ENCODE data around the gene PRKCA.
"Not testable (repeated sequence)": the region's sequence is repeated elsewhere in the genome, so short reads cannot be mapped to it uniquely, and the experiment has no call there.

The PRKCA gene

GRCh38 chr17:66437476-66438026, 135.1 kb downstream of the PRKCA start:
- DNase-seq (ENCODE audit: low read depth, low spot score): no peak

- DNase-seq (ENCODE audit: low read depth, low spot score): no peak
Measured at GRCh38 chr17:66438101-66438500, 135.7 kb downstream of the PRKCA start.

- DNase-seq (ENCODE audit: low read depth, low spot score): no peak
Measured at GRCh38 chr17:66441101-66441661, 138.8 kb downstream of the PRKCA start.

GRCh38 chr17:66443166-66443565, 140.8 kb downstream of the PRKCA start:
- DNase-seq (ENCODE audit: low read depth, low spot score): no peak

GRCh38 chr17:66443606-66444005, 141.2 kb downstream of the PRKCA start:
- no peak for DNase-seq (ENCODE audit: low read depth, low spot score)

DNA sequence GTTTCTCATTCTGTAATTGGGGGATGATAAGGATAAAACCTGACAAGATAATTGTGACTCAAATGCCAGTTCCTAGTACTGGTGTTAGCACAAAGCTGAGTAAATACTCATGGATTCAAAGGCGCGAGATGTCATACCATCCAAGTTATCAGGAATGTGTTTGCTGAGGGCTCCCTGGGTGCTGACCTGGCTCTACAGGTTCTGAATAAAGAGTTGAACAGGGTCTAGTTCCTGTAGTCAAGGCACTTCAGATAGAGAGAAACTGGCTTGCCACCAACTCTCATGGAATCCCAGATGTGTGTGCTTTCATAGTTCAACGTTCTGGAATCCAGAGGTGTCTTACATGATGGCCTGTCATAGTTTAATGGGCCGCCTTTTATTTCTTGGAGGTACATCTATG, 141.6 kb downstream of the PRKCA start:
- no peak for DNase-seq (ENCODE audit: low read depth, low spot score)

GRCh38 chr17:66445229-66445628, 142.8 kb downstream of the PRKCA start:
- DNase-seq (ENCODE audit: low read depth, low spot score): no peak

- DNase-seq (ENCODE audit: low read depth, low spot score): no peak
Measured at GRCh38 chr17:66446419-66446818, 144.0 kb downstream of the PRKCA start.

DNA sequence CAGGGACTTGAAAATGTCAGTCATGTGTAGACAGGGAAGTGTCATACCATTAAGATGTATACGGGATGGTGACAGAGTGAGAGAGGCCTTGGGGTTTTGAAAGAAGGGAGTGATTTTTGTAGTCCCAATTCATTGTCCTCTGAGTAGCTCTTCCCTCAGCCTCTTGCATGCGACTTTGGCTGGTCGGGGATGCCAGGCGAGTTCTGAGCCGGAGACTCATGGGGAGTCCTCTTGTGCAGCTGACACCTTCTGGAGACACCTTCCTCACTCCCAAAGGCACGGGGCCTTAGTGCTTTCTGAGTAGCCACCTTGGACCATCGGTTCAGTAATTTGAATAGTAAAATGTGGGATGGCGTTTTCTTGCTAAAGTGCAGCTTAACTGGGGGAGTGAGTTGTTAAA, 144.7 kb downstream of the PRKCA start:
- no peak for DNase-seq (ENCODE audit: low read depth, low spot score)

DNA sequence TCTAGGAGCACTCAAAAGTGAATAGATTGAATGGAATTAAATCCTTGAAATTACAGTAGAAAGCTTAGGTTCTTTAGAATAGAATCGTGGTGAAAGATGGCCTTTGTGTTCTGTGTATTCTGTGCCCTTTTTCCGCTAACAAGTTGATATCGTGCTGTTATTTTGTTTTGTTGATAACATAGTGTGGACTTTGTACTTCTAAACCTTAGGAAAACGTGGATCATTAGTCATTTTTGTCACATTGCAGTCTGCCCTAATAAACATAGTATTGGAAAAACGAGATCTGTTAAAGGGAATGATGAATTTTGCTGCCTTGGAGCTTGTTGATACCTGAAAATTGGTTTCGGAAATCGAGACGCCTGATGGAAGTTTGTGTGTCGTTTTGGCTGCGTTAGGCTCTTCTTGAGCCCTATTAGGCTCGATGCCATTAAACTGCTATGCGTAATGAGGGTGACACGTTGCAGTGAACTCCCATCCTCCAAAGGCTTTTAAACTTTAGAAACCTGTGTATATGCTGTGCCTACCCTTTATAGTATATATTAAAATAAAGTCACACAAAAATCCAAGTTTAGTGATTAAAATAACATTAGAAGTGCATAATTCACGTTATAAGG, 145.7 kb downstream of the PRKCA start:
- DNase-seq (ENCODE audit: low read depth, low spot score): no peak

DNA sequence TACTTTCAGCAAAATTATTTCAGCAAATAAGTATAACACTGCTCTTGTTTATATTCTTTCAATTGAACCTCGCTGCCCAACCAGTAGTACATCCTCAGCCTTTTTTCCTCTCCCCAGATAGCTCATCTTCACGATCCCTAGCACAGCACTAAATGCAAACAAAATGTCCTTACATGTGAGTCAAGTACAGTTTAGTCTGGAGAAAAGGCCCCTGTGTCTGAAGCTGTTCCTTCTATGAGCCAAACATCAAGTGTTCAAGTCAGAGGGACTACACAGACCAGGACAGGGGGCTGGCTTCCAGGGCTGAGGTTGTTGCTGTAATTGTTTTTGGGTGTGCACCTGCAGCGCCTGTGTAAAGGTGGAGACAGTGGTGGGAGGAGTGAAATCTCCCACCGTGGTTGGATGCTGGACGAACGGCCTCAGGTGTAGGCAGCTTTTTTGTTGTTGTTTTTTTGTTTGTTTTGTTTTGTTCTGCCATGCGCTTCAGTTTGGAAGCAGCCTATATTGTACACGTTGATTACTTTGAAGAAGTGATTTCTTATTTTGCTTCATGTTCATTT, 147.1 kb downstream of the PRKCA start:
- no peak for DNase-seq (ENCODE audit: low read depth, low spot score)

DNA sequence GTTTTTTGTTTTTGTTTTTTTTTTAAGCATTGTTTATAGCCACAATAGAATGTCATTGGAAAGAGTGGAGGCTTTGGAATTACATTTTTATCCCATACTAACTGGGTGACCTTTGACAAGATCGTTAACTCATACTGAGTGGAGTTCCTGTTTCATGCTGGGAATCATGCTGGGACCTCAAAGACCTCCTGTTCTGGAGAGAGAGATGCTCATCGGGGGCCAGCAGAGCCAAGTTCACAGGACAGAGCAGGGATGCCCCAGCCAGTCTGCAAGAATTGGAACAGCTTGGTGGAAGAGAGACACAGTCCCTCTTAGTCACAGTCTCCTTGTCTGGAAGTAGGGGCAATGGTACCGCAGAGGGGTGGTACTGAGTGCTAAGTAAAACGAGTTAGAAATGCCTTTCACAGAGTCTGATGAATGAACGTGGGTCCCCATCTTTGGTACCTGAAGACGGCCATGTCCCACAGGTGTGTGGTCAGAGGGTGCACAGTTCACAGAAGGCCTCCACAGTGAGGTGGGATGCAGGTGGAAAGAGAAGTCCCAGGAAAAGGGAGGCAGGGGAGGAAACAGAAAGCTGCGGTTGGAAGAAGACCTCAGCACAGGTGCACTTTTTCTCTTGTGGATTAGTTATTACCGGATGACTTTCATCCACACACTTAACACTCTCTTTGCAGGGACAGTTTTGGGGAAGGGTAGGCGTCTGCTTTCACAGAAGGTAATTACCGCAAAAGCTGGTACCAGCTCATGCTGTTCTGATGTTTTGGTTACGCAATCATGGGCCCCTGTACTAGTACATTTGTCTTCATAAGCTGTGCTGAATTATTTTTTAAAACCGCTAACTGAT, 147.8 kb downstream of the PRKCA start:
- no peak for DNase-seq (ENCODE audit: low read depth, low spot score)

DNA sequence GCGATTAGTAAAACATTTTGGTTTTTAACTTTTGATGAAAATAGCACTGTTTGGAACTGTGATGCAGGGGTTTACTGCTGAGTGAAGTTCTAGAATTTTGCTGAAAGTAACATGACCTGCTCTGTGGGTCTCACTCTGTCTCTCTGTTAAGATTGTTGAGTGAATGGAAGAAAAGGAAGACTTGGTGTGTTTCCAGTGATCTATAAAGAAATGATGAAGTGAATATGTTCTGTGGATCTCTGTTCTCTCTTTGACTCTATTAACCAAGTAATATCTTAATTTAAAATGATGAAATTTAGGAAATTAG, 148.4 kb downstream of the PRKCA start:
- no peak for DNase-seq (ENCODE audit: low read depth, low spot score)

GRCh38 chr17:66451188-66452149, 149.1 kb downstream of the PRKCA start:
- no peak for DNase-seq (ENCODE audit: low read depth, low spot score)

DNA sequence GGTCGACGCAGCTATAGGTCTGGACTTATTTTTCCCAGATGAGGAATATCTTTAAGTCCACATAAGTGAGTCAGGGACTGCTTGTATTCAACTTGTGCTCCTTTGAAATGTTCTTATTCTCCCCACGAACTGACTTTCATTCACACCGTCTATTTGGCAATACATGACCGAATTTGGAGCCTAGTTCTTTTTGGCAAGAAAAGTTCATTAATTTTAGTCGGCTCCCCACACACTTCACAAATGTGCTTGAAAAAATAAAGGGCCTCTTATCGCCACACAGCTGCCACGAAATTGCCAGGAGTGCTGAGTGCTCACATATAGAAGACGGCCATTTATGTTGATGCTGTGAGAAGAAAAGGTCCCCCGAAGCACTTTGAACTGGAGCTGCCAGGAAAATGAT, 152.6 kb downstream of the PRKCA start:
- no peak for DNase-seq (ENCODE audit: low read depth, low spot score)

DNA sequence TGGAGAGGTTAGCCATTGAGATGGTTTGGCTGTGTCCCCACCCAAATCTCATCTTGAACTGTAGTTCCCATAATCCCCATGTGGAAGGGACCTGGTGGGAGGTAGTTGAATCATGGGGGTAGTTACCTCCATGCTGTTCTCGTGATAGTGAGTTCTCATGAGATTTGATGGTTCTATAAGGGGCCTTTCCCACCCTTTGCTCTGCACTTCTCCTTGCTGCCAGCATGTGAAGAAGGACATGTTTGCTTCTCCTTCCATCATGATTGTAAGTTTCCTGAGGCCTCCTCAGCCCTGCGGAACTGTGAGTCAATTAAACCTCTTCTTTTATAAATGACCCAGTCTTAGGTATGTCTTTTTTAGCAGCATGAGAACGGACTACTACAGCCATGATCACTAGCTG, 155.1 kb downstream of the PRKCA start:
- DNase-seq (ENCODE audit: low read depth, low spot score): not testable (repeated sequence)

- no peak for DNase-seq (ENCODE audit: low read depth, low spot score)
Measured at GRCh38 chr17:66458782-66459181, 156.4 kb downstream of the PRKCA start.

GRCh38 chr17:66459811-66460270, 157.4 kb downstream of the PRKCA start:
- DNase-seq (ENCODE audit: low read depth, low spot score): peak; percentile 97

DNA sequence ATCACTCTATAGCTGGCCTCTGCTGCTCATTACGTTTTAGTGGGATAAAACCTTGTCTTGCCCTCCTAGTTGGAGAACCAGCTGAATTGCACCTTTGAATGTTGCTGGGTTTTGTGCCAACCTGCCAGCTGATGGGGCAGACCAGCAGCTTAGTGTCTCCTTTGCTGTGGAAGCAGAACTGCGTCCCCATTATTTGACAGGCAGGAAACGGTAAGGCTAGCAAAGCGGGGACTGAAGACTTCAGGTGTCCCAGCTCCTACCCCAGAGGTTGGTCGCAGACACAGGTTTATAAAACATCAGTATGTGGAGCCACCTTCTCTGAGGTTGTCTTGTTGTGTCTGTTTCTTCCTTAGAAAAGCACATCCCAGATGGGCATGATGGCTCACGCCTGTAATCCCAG, 158.1 kb downstream of the PRKCA start:
- no peak for DNase-seq (ENCODE audit: low read depth, low spot score)

GRCh38 chr17:66461343-66461995, 159.1 kb downstream of the PRKCA start:
- DNase-seq (ENCODE audit: low read depth, low spot score): no peak

GRCh38 chr17:66462010-66462409, 159.6 kb downstream of the PRKCA start:
- DNase-seq (ENCODE audit: low read depth, low spot score): no peak
